IMR-90 (cell line): ENCODE results near the gene DNAJB4. TPM values are rescaled to one million over a fixed set of nuclear protein-coding genes. Genes with fewer than 3 reads are reported as not detected.

Experiments used
- ATAC-seq: fragments of 200-7000 bp; cut with Tn5 transposase; 2 replicates; pipeline ENCODE4 v1.9.1; 2020; ENCODE audit warnings: low read depth, mild to moderate bottlenecking, moderate library complexity
- BruUV-seq: library from RNA; stranded (reverse); fragments of 400-500 nt; replicated peaks from 2 replicates; lab custom pipeline; 2021; lab: Mats Ljungman, UMichigan
- CTCF ChIA-PET: fragments of 300-600 bp; formaldehyde crosslinking; extraction: SDS; loops from one replicate; lab custom pipeline; 2021; ENCODE audit warnings: antibody characterized with exemption; lab: Yijun Ruan, JAX
- POLR2A ChIA-PET: fragments of 300-600 bp; sonication (Branson Sonifier 250); formaldehyde crosslinking; loops from one replicate; lab custom pipeline; 2022; ENCODE audit warnings: antibody characterized with exemption; ENCODE audit not compliant: unreplicated experiment; lab: Charles Lee
- DNase-seq: peaks from one replicate; pipeline ENCODE4 v3.0.0; 2013
- H2AFZ ChIP-seq: replicated peaks from 2 replicates; pipeline ENCODE3; 2013; ENCODE audit warnings: low read length, mild to moderate bottlenecking; ENCODE audit not compliant: poor library complexity
- H2AK5ac ChIP-seq: 2 replicates; pipeline ENCODE4 v1.6.1; 2013; ENCODE audit warnings: low read depth, low read length, inconsistent platforms
- H2AK9ac ChIP-seq: replicated peaks from 2 replicates; pipeline ENCODE3; 2013; ENCODE audit warnings: mild to moderate bottlenecking, low read depth, low read length, moderate library complexity; ENCODE audit not compliant: poor library complexity
- H2BK120ac ChIP-seq: 2 replicates; pipeline ENCODE4 v1.6.1; 2013; ENCODE audit warnings: low read depth, low read length, inconsistent platforms
- H2BK15ac ChIP-seq: 3 replicates; pipeline ENCODE4 v1.6.1; 2013; ENCODE audit warnings: low read depth, low read length, inconsistent platforms
- H2BK20ac ChIP-seq: 2 replicates; pipeline ENCODE4 v1.6.1; 2013; ENCODE audit warnings: low read depth, mild to moderate bottlenecking, inconsistent platforms, low read length, moderate library complexity
- H2BK5ac ChIP-seq: 2 replicates; pipeline ENCODE4 v1.6.1; 2013; ENCODE audit warnings: mild to moderate bottlenecking, low read depth, low read length, inconsistent platforms; ENCODE audit not compliant: poor library complexity, severe bottlenecking
- H3K14ac ChIP-seq: replicated peaks from 2 replicates; pipeline ENCODE4 v1.6.1; 2013; ENCODE audit warnings: low read depth, low read length, inconsistent platforms
- H3K18ac ChIP-seq: 2 replicates; pipeline ENCODE4 v1.6.1; 2013; ENCODE audit warnings: low read depth, low read length, control low read depth
- H3K23ac ChIP-seq: 2 replicates; pipeline ENCODE4 v1.6.1; 2013; ENCODE audit warnings: low read depth, low read length, inconsistent platforms
- H3K27ac ChIP-seq: 2 replicates; pipeline ENCODE4 v1.5.1; 2013; ENCODE audit warnings: mild to moderate bottlenecking, control low read depth, low read length; ENCODE audit not compliant: insufficient read depth
- H3K27me3 ChIP-seq: 2 replicates; pipeline ENCODE4 v1.6.1; 2013; ENCODE audit warnings: low read length; ENCODE audit not compliant: control insufficient read depth, insufficient read depth
- H3K36me3 ChIP-seq: 2 replicates; pipeline ENCODE4 v1.6.1; 2013; ENCODE audit warnings: low read length, mixed read lengths; ENCODE audit not compliant: control insufficient read depth, insufficient read depth
- H3K4ac ChIP-seq: 2 replicates; pipeline ENCODE4 v1.6.1; 2013; ENCODE audit warnings: low read depth, low read length, inconsistent platforms
- H3K4me1 ChIP-seq: 2 replicates; pipeline ENCODE4 v1.6.1; 2013; ENCODE audit warnings: low read length, mixed read lengths; ENCODE audit not compliant: control insufficient read depth, insufficient read depth
- H3K4me2 ChIP-seq: 2 replicates; pipeline ENCODE4 v1.6.1; 2013; ENCODE audit warnings: low read depth, mild to moderate bottlenecking, control low read depth, low read length, moderate library complexity
- H3K4me3 ChIP-seq: 2 replicates; pipeline ENCODE4 v1.5.1; 2013; ENCODE audit warnings: low read depth, mild to moderate bottlenecking, control low read depth, low read length, moderate library complexity; ENCODE audit not compliant: insufficient read depth
- H3K56ac ChIP-seq: 2 replicates; pipeline ENCODE4 v1.6.1; 2013; ENCODE audit warnings: low read length, inconsistent platforms; ENCODE audit not compliant: insufficient read depth; ENCODE audit errors: extremely low read depth
- H3K79me1 ChIP-seq, 2 experiments: 2 replicates each; pipeline ENCODE4 v1.6.1; 2013; ENCODE audit warnings: low read length in 2 of 2, inconsistent platforms in 1 of 2, low read depth in 1 of 2
- H3K9ac ChIP-seq: 2 replicates; pipeline ENCODE4 v1.6.1; 2013; ENCODE audit warnings: low read depth, low read length, control low read depth
- H3K9me1 ChIP-seq: 2 replicates; pipeline ENCODE4 v1.6.1; 2013; ENCODE audit warnings: low read length, inconsistent platforms; ENCODE audit not compliant: insufficient read depth
- H3K9me3 ChIP-seq: 2 replicates; pipeline ENCODE4 v1.6.1; 2013; ENCODE audit warnings: low read length; ENCODE audit not compliant: control insufficient read depth, insufficient read depth
- H4K20me1 ChIP-seq: 2 replicates; pipeline ENCODE4 v1.6.1; 2013; ENCODE audit warnings: low read length, inconsistent platforms; ENCODE audit not compliant: insufficient read depth
- H4K5ac ChIP-seq: 2 replicates; pipeline ENCODE4 v1.6.1; 2013; ENCODE audit warnings: mild to moderate bottlenecking, low read depth, low read length, control low read depth
- H4K8ac ChIP-seq, 2 experiments: 2 replicates each; pipeline ENCODE4 v1.6.1; 2013; ENCODE audit warnings: low read depth in 2 of 2, low read length in 2 of 2, control low read depth in 1 of 2, inconsistent platforms in 1 of 2
- H4K91ac ChIP-seq: 2 replicates; pipeline ENCODE4 v1.6.1; 2013; ENCODE audit warnings: low read depth, low read length, inconsistent platforms; ENCODE audit not compliant: insufficient read depth
- BHLHE40 ChIP-seq: fragments of 150-350 bp; IDR thresholded peaks from 2 replicates; pipeline ENCODE4 v1.6.1; 2016; ENCODE audit warnings: mild to moderate bottlenecking, low read depth, low read length
- CEBPB ChIP-seq: IDR thresholded peaks from 2 replicates; pipeline ENCODE4 v1.6.1; 2012; ENCODE audit warnings: low read depth, low read length, improper control_type of control experiment
- CHD1 ChIP-seq: IDR thresholded peaks from 2 replicates; pipeline ENCODE4 v1.6.1; 2012; ENCODE audit warnings: low read depth, low read length, improper control_type of control experiment
- CTCF ChIP-seq: conservative IDR thresholded peaks from 2 replicates; pipeline ENCODE4 v1.5.1; 2012; ENCODE audit warnings: mild to moderate bottlenecking, low read depth, low read length, improper control_type of control experiment
- ELK1 ChIP-seq: fragments of 150-350 bp; IDR thresholded peaks from 2 replicates; pipeline ENCODE4 v1.6.1; 2016; ENCODE audit warnings: low read depth, mild to moderate bottlenecking, low read length, moderate library complexity, borderline replicate concordance
- FOS ChIP-seq: fragments of 150-350 bp; IDR thresholded peaks from 2 replicates; pipeline ENCODE4 v1.6.1; 2016; ENCODE audit warnings: low read depth, low read length
- MAFK ChIP-seq: IDR thresholded peaks from 2 replicates; pipeline ENCODE4 v1.6.1; 2012; ENCODE audit warnings: low read depth, low read length, improper control_type of control experiment
- MAZ ChIP-seq: IDR thresholded peaks from 2 replicates; pipeline ENCODE4 v1.6.1; 2012; ENCODE audit warnings: low read depth, mild to moderate bottlenecking, low read length, improper control_type of control experiment, moderate library complexity, borderline replicate concordance
- MXI1 ChIP-seq: IDR thresholded peaks from 2 replicates; pipeline ENCODE4 v1.6.1; 2012; ENCODE audit warnings: low read depth, mild to moderate bottlenecking, low read length, moderate library complexity, borderline replicate concordance
- NFE2L2 ChIP-seq: fragments of 150-350 bp; IDR thresholded peaks from 2 replicates; pipeline ENCODE4 v1.6.1; 2016; ENCODE audit warnings: low read depth, mild to moderate bottlenecking, low read length
- POLR2A ChIP-seq: IDR thresholded peaks from 2 replicates; pipeline ENCODE4 v1.6.1; 2012; ENCODE audit warnings: mild to moderate bottlenecking, low read depth, low read length
- RAD21 ChIP-seq: IDR thresholded peaks from 2 replicates; pipeline ENCODE4 v1.6.1; 2012; ENCODE audit warnings: low read length, improper control_type of control experiment
- RCOR1 ChIP-seq: IDR thresholded peaks from 2 replicates; pipeline ENCODE4 v1.6.1; 2012; ENCODE audit warnings: mild to moderate bottlenecking, low read length, improper control_type of control experiment; ENCODE audit not compliant: insufficient replicate concordance
- RFX5 ChIP-seq: IDR thresholded peaks from 2 replicates; pipeline ENCODE4 v1.8.0; 2012; ENCODE audit warnings: low read depth, mild to moderate bottlenecking, low read length, moderate library complexity
- SMC3 ChIP-seq: fragments of 150-350 bp; IDR thresholded peaks from 2 replicates; pipeline ENCODE4 v1.6.1; 2016; ENCODE audit warnings: low read depth, mild to moderate bottlenecking, antibody characterized with exemption, low read length, moderate library complexity
- WGBS, 2 experiments: methylation state at CpG; one replicate each; pipeline versions ENCODE4 v1.1.5 to v1.1.7; 2013; ENCODE audit warnings: missing lambda C conversion rate in 2 of 2; ENCODE audit not compliant: insufficient read length in 1 of 2; ENCODE audit errors: extremely low coverage in 2 of 2; 5-methylcytosine and 5-hydroxymethylcytosine counted together
- dilution Hi-C: fragments of 300-500 bp; cut with HindIII; formaldehyde crosslinking; loops from one replicate; pipeline ENCODE4 v1.14.3; 2018; ENCODE audit warnings: low sequenced_read_pairs; ENCODE audit not compliant: unreplicated experiment
- in situ Hi-C: fragments of 300-500 bp; cut with MboI; formaldehyde crosslinking; loops from 3 replicates; pipeline ENCODE4 v1.14.3; 2019; ENCODE audit warnings: low sequenced_read_pairs, inconsistent platforms, mixed read lengths
- intact Hi-C: fragments of 100-400 bp; cut with micrococcal nuclease; formaldehyde crosslinking; loops from 2 replicates; pipeline ENCODE4 v1.10.0; 2022
- polyA plus RNA-seq, 3 experiments: library from polyadenylated mRNA; depleted of rRNA; stranded (reverse); fragments of >200 nt; gene quantifications; 2 replicates each; pipeline ENCODE4 v1.2.3, GENCODE V29; 2012; ENCODE audit warnings: low replicate concordance in 1 of 3
- total RNA-seq: library from RNA; depleted of rRNA; stranded (reverse); fragments of >200 nt; gene quantifications from 2 replicates; pipeline ENCODE4 v1.2.3, GENCODE V29; 2012
- TF ChIP-seq, protein P1 (sequence below): fragments of 150-350 bp; IDR thresholded peaks from 2 replicates; pipeline ENCODE4 v1.6.1; 2017; ENCODE audit warnings: mild to moderate bottlenecking, antibody characterized with exemption, low read length, low read depth

The DNAJB4 gene
- total and polyA plus RNA-seq, 2 of the 4 experiments (the other 2 are of a cell fraction) = 30.6 to 31.0 TPM

- no peak overlapping the region; the same call in 1 of the 2 replicates for H3K4me2 ChIP-seq
- no peak overlapping the region for H3K56ac ChIP-seq
- peaks cover 6% of the 10 kb centered on the region; the same call in 1 of the 2 replicates for H3K4me1 ChIP-seq
- no peak overlapping the region for H2AFZ ChIP-seq
- CTCF ChIA-PET = no interaction called here
- H3K79me1 ChIP-seq = peaks cover 19 to 43% of the 10 kb centered on the region in 2 experiments
- no peak overlapping the region for H2BK15ac ChIP-seq
- dilution Hi-C loops = no loop called here
- POLR2A ChIA-PET = no interaction called here
- H4K8ac ChIP-seq = no peak overlapping the region
- BruUV-seq = no TSS peak
- H3K4ac ChIP-seq = no peak overlapping the region
- H3K27ac ChIP-seq = no peak overlapping the region
- no peak overlapping the region for H2BK20ac ChIP-seq
- no peak for DNase-seq
- no peaks in the 10 kb centered on the region for H3K27me3 ChIP-seq
- no peak overlapping the region for H3K18ac ChIP-seq
- TF ChIP-seq CEBPB = no peak
- TF ChIP-seq RCOR1 = no peak
- TF ChIP-seq RFX5 = no peak
- TF ChIP-seq MAFK = no peak
- TF ChIP-seq BHLHE40 = no peak
- TF ChIP-seq POLR2A = no peak
- TF ChIP-seq MAZ = no peak
- no peak for TF ChIP-seq ELK1
- TF ChIP-seq FOS = no peak
- TF ChIP-seq SMC3 = no peak
- no peak for TF ChIP-seq CTCF
- TF ChIP-seq NFE2L2 = no peak
- no peak for TF ChIP-seq RAD21
- TF ChIP-seq, protein P1, sequence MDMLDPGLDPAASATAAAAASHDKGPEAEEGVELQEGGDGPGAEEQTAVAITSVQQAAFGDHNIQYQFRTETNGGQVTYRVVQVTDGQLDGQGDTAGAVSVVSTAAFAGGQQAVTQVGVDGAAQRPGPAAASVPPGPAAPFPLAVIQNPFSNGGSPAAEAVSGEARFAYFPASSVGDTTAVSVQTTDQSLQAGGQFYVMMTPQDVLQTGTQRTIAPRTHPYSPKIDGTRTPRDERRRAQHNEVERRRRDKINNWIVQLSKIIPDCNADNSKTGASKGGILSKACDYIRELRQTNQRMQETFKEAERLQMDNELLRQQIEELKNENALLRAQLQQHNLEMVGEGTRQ = no peak
- no peak for TF ChIP-seq MXI1
- no peak for TF ChIP-seq CHD1
- no peak overlapping the region for H3K9ac ChIP-seq
- no peaks in the 10 kb centered on the region for H3K9me3 ChIP-seq
- in situ Hi-C loops = no loop called here
- no peak for ATAC-seq
- H2AK5ac ChIP-seq = no peak overlapping the region
- H3K9me1 ChIP-seq = 0 out of 2 replicates have a peak, but pooled peaks cover 6% of the 10 kb centered on the region
- no peak overlapping the region for H2BK120ac ChIP-seq
- no peak overlapping the region for H4K91ac ChIP-seq
- H3K14ac ChIP-seq = no peak overlapping the region
- H4K20me1 ChIP-seq = no peaks in the 10 kb centered on the region
- intact Hi-C loops = no loop called here
- H2BK5ac ChIP-seq = no peak overlapping the region
- H3K23ac ChIP-seq = no peak overlapping the region
- no peak overlapping the region for H2AK9ac ChIP-seq
- WGBS, 2 experiments = no CpG with 5 or more reads among the region's 4 CpGs
- no peak overlapping the region for H3K4me3 ChIP-seq
- H4K5ac ChIP-seq = no peak overlapping the region
- H3K36me3 ChIP-seq = no peaks in the 10 kb centered on the region
Measured at GRCh38 chr1:77984629-77985028, 20.1 kb upstream of the DNAJB4 start.
